Gastrocnemius medialis (tissue), 4 donors: ENCODE data around the gene SRRM5.

Experiments
- CTCF ChIP-seq, 5 experiments: fragments of 450-650 bp in 3 of 5; fragments of 200-600 bp in 2 of 5; sonication (generic) in 2 of 5; IDR thresholded peaks in 4 of 5; conservative IDR thresholded peaks in 1 of 5; 1 replicate in 4 of 5; 2 replicates in 1 of 5; pipeline ENCODE4 v1.5.1; 2016 to 2019; ENCODE audit warnings: antibody characterized with exemption in 5 of 5, mild to moderate bottlenecking in 3 of 5, moderate library complexity in 3 of 5
- POLR2A ChIP-seq, 2 donors: fragments of 450-650 bp; IDR thresholded peaks; one replicate each; pipeline ENCODE4 v1.6.1; 2017; ENCODE audit warnings: antibody characterized with exemption in 2 of 2, mild to moderate bottlenecking in 2 of 2, moderate library complexity in 2 of 2

- no peak for TF ChIP-seq POLR2A (IDR thresholded peaks at IDR 0.05)
- no peak for TF ChIP-seq CTCF (IDR thresholded peaks at IDR 0.05 in 4 of 5, conservative IDR thresholded peaks at IDR 0.05 in 1 of 5)
Measured at GRCh38 chr19:43620061-43621001, 8.4 kb downstream of the SRRM5 start.
